ENCODE results near the gene VPS8.

VPS8 gene, protein sequence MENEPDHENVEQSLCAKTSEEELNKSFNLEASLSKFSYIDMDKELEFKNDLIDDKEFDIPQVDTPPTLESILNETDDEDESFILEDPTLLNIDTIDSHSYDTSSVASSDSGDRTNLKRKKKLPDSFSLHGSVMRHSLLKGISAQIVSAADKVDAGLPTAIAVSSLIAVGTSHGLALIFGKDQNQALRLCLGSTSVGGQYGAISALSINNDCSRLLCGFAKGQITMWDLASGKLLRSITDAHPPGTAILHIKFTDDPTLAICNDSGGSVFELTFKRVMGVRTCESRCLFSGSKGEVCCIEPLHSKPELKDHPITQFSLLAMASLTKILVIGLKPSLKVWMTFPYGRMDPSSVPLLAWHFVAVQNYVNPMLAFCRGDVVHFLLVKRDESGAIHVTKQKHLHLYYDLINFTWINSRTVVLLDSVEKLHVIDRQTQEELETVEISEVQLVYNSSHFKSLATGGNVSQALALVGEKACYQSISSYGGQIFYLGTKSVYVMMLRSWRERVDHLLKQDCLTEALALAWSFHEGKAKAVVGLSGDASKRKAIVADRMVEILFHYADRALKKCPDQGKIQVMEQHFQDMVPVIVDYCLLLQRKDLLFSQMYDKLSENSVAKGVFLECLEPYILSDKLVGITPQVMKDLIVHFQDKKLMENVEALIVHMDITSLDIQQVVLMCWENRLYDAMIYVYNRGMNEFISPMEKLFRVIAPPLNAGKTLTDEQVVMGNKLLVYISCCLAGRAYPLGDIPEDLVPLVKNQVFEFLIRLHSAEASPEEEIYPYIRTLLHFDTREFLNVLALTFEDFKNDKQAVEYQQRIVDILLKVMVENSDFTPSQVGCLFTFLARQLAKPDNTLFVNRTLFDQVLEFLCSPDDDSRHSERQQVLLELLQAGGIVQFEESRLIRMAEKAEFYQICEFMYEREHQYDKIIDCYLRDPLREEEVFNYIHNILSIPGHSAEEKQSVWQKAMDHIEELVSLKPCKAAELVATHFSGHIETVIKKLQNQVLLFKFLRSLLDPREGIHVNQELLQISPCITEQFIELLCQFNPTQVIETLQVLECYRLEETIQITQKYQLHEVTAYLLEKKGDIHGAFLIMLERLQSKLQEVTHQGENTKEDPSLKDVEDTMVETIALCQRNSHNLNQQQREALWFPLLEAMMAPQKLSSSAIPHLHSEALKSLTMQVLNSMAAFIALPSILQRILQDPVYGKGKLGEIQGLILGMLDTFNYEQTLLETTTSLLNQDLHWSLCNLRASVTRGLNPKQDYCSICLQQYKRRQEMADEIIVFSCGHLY (N-terminal part only)

DNA sequence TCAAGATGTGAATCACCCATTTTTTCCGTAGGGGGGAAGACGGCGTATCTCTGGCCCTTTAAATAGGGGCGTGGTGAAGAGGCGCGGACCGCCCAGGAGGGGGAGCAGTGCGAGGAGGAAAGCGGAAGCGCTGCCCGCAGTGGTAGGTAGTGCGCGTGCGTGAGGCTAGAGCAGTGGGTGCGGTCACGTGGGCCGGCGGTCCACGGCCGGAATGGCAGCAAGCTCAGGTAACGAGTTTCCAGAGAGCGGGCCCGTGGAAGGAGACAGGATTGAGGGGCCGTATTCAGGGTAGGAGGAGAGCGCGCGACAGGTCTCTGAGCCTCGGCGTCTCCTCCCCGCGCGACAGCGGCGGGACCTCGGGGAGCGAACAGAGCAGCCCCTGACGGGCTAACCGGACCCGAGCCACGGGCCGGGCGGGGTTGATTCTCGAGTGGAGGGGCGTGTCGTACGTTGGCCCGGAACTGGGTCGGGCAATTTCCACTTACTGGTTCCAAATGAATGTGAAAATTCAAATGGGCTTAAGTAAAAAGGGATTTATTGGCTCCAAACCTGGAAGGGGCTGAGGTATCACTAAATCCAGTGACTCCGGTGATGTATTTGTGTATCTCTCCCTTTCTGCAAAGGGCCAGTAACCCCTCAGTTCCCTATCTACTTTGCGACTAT, at the start of gene VPS8:
VPS8 (plus strand) TSS at position 168 of the 663 bp plus-strand sequence. CDS start 12,467 bp downstream, outside the sequence.
- peak; percentile 98 for DNase-seq

DNA sequence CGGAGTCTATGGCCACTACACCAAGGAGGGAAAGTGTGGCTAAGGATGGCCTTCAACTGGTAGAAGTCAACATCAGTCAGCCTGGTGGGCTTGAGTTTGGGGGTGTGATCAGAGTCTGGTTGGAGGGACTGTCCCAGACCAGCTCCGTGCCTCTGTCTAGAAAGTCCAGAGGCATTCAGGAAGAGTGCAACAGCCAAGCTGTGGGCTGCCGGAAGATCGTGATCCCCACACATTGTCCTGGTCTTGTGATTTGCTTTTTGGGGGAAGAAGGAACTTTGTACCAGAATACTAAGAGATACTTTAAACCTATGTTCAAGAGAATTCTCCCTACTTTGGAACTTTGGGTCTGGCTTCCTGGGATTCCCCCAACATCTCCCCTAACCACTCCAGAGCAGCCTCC, 47.8 kb upstream of the VPS8 start:
- no peak for DNase-seq

DNA sequence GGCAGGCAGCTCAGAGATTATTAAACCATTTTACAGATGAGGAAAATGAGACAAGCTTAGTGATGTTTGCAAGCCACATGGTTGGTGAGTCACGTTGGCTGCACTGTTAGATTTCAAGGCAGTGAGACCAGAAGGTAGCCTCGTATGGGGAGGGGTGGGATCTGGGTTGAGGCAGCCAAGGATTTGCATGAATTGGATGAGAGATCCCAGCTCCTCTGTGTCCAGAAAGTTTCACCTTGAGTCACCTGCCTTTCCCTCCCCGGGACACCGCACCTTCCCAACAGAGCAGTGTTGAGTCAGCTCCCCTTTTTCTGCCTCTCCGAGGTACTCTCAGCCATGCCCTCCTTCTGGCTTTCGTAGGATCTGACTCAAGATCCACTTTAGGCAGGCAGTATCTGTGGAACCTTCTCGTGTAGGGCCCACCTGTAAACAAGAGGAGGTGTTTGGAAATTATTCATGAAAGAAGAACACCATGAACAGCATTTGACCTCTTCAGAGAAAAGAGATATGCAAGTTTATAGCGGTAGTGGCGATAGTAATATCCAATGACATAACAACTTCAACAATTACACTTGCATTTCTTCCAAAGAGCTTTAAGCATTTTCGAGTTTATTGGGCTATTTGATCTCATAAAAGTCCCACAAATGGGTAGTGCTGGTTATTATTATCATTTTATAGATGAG, 46.8 kb upstream of the VPS8 start:
- no peak for DNase-seq

DNA sequence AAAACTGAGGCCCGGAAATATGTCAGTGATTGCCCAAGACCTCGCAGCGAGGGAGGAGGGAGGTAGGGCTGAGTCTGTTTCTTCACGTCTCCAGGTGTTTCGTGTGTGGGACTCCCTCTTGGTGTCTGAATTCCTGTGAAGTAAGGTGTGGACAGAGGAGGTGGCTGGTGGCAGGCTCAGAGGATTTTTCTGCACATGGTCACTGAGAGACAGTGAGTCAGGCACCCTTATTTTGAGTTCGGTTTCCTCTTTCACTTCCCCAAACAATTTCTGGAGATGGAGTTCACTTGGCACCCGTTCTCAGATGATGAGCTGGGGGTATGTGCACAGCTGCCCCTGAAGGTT, 46.3 kb upstream of the VPS8 start:
- no peak for DNase-seq

DNA sequence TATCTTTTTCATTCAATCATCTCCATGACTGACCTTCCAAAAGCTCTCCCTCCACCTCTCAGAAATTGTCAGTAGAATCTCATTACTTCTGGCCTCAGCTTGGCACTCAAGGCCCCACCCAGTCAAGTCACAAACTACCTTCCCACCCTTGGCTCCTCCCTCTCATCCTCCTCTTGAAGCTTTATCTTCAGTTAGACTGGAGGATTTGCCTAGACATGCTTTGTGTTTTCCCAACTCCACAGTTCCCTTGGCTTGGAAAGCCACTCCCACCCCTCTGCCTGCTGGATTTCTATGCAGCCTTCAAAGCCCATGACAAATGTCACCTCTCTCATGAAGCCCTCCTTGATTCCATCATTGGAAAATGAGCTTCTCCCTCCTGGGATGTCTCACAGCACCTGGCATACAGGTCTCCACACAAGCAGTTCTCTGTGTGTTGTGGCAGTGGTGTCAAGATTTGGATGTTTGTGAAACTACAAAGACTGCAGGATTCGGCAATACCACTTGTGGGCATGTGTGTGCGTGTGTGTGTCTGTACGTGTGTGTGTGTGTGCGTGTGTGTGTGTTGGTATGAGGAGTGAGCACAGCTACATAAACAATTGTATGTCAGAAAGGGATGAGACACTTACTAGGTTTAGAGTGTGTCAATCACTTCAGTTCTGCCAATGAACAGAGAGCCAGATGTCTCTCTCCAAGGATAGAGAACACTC, 45.3 kb upstream of the VPS8 start:
- no peak for DNase-seq

DNA sequence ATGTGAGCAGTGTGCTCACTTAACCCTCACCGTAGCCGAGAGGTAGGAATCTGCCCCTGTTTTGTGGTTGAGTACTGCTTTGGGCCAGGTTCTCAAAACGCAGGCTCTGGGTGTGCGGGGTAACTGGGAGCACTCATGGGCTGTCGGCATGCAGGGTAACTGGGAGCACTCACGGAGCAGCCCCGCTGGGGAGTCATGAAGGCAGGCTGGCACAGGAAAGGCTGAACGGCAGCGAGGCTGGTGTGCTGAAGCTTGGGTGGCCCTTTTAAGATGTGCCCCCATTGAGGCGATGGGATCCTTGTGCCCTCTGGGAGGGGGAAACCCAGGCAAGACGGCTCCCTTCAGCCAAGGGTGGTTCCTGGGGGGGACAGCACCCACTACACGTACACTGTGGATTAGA, 44.6 kb upstream of the VPS8 start:
- DNase-seq, result no peak

DNA sequence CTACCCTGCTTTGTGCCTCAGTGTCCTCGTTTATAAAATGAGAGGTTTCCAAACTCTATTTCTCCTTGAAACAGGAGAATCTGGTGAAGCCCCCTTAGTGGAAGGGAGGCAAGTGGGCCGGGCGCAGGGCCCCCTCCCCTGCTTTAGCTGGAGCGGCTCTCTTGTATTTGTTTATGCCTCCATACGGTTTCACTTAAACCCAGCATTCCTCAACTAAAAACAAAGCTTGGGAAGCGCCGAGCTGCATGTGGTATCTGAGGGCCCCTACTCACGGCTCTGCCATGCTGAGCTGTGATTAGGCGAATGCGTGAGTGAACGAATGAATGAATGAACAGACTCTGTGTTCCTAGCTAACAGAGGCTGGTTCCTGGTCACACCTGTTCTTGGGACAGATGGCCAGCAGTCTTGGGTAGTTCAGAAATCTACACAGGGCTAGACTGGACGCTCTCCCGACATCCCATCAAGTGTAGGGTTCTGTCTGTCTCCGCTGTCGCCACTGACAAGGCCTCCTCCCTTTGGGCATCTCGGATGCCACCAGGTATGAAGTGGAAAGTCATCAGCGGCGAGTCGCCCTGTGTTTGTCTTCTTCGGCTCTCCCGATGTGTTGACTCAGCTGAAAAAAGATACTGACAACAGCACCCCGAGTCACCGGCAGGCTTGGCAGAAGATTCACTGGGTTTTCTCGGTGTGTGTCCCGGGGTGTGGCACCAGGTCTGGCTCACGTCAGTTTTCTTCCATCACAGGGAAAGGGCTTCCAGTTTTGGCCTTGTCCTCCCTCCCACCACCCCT, 42.4 kb upstream of the VPS8 start:
- DNase-seq, result no peak

DNA sequence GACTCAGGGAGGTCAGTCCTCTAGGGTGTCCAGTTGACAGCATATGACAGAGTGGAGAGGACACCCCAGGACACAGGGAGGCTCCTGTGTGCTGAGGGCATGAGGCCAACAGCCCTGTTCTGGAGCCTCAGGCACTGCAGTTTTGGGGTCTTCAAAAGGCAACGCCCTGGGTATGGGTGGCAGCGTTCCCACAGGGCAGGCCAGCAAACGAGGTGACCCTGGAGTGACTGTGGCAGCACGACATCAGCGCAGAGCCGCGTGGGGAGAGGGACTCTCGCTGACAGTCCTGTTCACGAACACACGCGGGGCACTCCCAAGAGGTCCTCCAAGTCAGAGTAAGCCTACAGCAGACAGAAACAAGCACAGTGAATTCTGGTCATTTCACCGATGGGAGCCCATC, 41.4 kb upstream of the VPS8 start:
- DNase-seq, result no peak

DNA sequence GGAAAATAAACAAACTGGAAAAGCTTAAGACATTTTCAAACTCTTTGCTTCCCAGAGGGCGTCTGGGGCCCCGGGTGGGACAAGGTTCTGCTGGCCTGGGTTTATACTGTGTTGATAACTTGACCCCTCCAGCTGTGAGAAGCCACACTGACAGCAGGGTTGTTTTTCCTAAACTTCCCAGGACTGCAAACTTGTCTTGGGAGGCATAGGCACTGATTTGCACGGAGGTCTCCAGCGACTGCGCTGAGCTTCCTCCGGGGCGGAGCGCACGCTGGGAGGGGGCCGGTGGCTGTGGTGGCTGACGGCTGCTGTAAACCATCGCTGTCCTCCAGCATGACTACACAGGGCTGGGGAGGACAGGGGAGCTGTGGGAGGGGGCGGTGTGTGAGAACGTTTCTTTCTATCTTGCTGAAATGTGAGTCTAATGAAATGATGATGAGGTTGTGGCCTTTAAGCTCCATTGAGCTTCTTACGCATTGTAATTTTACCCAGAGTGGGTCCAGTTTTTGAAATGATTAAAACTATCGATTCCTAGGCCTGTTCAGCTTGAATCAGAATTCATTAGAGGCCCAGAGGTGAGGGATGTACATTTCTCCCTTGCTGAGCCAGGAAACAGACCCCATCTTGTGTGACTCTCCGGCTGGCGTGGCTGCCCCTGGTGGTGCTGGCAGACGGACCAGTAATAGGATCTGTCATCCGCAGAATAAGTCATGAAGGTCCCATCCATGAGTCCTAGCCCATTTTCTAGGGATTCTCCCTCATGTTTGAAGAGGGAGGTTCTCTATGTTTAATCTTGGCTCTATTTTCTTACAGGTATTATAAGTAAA, 40.5 kb upstream of the VPS8 start:
- DNase-seq, result no peak

DNA sequence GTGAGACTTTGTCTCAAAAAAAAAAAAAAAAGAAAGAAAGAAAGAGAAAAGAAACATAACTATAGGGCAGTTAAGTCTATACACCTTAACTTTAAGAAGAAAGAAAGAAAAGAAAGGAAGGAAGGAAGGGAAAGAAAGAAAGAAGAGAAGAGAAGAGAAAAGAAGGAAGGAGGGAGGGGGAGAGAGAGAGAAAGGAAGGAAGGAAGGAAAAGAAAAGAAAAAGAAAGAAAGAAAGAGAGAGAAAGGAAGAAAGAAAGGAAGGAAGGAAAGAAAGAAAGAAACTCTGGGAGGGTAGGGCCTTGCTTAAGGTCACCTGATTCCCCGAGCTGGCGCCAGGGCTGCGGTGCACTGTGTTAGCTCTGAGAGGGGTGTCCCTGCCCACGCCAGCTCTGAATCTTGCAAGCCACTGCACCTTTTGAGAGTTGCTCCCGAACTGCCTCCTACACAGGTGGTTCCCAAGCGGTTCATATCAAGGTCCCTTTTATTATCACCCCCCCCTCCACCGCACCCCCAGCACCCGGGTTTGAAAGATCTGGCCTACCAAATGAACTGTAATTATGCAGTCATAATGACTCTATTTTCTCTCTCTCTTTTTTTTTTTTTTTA, 39.2 kb upstream of the VPS8 start:
- no peak for DNase-seq

DNA sequence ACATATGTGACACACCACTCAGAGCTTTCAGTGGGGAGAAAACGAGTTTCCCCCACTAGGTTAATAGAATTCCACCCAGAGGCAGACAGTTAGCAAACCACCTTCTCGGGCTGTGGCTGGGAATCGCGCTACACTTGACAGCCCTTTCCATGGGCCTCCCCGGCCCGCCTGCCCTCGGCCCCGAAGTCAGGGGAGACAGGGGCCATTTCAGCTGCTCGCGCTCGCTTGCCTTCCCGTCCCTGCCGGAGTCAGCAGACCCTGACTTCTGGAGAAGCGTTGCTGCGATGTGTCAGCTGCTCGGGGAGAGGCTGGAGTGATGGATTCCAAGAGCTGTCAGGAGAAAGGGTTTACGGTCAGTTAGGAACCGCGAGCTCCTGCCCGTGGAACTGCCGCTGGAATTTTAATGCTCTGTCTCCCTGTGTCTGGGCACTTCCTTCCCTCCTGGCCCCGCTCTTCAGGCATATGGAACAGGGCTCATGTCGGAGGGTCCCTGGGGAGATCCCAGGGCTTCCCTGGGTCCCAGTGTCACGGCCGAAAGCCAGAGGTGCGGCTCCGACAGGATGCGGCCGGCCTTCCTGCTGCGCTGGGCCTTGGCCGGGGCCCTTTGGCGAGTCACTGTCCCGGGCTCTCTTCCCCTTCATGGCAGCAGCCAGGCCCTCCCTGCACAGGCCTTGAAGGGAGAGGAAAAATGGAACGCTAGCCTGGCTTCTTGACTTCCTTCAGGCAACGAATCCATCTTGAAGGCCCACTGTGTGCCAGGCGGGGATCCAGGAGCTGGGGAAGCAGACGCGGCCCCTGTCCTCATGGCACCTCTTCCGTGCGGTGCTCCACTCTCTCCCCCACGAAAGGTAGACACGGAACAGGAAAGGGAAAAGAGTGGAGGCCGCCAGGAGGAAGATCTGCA, 38.4 kb upstream of the VPS8 start:
- no peak for DNase-seq

DNA sequence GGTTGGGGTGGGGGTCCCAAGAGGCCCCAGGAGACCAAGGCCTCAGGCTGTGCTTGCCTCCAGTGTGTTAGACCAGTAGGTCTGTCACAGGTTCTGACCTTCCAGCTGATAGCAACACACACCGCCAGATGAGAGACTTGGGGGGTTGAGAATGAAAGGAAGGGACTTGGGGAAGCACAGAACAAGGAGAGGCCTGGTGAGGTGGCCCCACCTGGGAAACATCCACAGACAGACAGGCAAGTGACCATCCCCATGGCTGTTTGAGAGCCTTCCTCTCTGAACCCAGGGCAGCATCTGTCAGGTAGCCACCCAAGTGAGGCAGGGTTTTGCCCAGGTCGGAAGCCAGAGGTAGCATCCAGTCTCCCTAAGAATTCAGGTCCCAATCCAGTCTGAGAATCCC, 35.0 kb upstream of the VPS8 start:
- no peak for DNase-seq

DNA sequence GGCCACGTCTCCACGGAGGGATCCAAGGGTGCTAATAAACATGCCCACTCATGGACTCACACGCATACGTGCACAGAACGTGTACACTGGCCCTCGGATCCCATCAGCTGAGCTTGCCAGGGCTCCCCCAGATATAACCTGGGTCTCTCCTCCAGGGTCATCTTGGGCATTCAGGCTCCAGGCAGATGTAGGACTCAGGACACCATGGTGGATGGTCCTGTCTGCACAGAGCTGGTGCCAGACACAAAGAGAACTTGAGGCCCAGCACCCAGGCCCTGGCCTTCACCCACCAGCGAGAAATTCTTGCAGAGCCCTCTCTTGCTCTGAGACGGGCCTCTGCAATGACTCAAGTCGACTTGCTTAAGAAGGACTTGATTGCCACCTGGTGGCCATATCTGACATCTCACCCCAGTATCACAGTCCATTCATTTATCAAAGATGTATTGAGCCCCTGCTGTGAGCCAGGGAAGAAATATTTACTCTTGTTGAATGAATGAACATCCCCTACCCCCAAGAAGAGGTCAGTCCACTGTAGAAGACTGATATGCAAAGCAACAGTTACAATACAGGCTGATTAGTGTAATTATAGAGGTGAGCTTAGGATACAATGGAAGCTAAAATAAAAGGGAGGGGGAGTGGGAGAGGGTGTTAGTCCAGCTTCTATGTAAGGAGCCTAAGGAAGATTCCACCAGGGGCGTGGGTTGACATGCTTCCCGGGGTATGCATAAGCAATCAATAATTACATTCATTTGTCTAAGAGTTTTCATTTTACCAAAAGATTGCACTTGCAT, 34.2 kb upstream of the VPS8 start:
- peak; percentile 99 for DNase-seq

DNA sequence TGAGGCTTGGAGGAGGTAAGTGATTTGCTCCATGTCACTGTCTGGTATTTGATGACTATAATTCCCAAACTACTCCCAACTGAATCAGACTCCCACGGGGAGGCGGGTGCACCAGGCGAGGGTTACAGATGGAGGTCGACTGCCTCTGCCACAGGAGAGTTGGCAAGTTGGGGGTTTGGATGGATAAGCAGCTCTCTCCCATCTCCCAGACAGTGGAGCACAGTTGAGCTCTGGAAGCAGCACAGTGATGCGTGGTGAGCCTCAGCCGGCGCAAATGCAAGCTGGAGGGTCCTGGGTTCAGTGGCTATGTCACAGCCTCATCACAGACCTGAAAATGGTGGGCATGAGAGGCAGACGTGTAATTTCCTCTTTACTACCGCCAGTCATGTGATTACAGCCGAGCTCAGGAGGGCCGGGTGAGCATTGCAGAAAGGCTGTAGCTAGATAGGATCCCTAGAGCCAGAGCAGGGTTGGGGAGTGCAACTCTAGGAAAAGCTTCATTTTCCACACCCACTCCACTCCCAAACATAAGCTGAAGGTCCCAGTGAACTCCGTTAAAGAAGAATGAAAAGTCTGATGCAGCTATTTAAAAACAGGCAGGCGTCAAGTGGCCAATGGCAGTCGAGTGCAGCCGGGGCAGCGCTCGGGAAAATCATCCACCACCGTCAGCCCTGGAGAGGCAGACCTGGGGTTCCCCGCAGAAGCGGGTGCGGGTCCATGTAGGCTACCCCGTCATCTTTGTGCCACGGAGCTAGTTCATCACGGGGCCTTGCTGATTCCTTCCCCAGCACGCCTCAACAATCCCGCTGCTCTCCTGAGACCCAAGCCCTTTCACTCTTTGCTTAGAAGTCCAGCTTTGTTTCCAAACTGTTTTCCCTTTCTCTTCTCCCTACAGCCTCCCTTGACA, 33.3 kb upstream of the VPS8 start:
- peak; percentile 35 for DNase-seq

DNA sequence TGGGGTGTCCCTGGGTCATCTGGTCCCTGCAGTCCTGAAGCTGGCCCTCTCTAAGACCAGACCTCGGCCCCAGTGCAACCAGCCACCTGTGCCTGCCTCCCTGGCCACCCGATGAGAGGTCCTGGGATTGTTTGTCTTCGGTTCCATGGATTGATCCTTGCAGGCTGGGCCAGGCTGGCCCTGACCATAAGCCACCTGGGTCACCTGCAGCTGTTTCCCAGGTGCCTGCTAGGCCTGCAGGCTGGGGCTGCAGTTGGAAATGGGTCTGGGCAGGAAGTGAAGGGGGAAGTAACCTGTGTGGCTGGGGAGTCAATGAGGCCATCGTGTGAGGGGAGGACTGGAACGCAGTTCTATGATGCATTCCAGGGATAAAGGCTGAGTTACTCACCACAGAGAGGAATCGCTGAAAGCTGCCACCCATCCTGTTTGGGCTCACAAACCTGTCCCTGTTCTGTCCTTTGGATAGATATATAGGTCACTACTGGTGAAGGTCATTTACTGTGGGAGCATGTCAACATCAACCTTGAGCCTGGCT, 30.9 kb upstream of the VPS8 start:
- DNase-seq, result peak; percentile 37

DNA sequence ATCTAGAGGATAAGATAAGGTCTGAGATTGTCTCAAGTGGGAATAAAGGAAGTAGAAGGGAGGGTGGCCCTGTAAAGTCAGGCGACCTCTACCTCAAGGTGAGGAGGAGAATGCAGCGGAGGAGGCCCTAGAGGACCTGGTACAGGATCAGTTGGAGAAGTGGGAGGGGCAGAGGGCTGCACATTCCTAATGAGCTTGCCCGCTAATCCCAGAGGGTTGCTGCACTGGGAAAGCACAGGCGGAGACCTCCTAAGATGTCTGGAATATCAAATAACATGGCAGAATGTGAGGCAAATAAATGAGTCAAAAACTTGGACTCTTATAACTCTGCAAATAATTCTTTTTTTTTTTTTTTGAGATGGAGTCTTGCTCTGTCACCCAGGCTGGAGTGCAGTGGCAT, 30.2 kb upstream of the VPS8 start:
- DNase-seq, result no peak

Data from NCI-H146 (cell line).